Neuron (in vitro differentiated cells): ENCODE data around the gene GNAQ.

Experiments
- H2AFZ ChIP-seq: one replicate; pipeline ENCODE4 v1.6.1; 2013; ENCODE audit warnings: low read depth, mild to moderate bottlenecking, inconsistent platforms, low read length, moderate library complexity
- H3K27me3 ChIP-seq: one replicate; pipeline ENCODE4 v1.6.1; 2013; ENCODE audit warnings: low read length; ENCODE audit not compliant: insufficient read depth
- H3K36me3 ChIP-seq: one replicate; pipeline ENCODE4 v1.6.1; 2013; ENCODE audit warnings: low read length; ENCODE audit not compliant: insufficient read depth
- H3K4me1 ChIP-seq: one replicate; pipeline ENCODE4 v1.6.1; 2013; ENCODE audit warnings: low read length; ENCODE audit not compliant: insufficient read depth
- H3K4me3 ChIP-seq: 2 replicates; pipeline ENCODE4 v1.5.1; 2013; ENCODE audit warnings: mild to moderate bottlenecking, low read length, moderate library complexity
- H3K9me3 ChIP-seq: one replicate; pipeline ENCODE4 v1.6.1; 2013; ENCODE audit warnings: low read length

The GNAQ gene

DNA sequence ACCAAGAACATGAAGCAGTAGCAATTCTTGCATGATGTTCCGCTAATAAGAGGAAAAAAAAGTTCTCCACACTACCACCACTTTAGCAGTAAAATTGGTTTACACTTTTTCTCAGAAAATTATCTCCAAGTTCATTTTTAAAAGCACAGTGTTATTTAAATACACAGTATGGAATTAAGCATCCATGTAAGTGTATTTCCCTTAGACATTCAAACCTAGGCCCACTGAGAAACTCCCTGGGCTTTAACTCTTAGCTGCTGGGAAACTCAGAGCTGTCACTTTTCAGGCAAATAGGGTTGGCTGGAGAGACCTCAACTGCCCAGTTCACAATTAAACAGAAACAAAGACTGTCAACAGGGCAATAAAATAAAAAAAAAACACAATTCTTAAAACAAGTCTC, 2.7 kb downstream of the GNAQ start:
- Histone ChIP-seq H3K27me3 (no peaks in the 10 kb centered on the region), H3K4me3 (peak overlapping the region; percentile 72)

GRCh38 chr9:78026947-78027346, 4.7 kb downstream of the GNAQ start:
- Histone ChIP-seq H3K4me1 (peaks cover 16% of the 10 kb centered on the region), H3K4me3 (no peak overlapping the region), H3K27me3 (no peaks in the 10 kb centered on the region), H3K36me3 (no peaks in the 10 kb centered on the region), H3K9me3 (no peaks in the 10 kb centered on the region), H2AFZ (no peak overlapping the region)

More for the DNA sequence above, 2.7 kb downstream of the GNAQ start:
- H3K9me3 ChIP-seq: no peaks in the 10 kb centered on the region
- H3K36me3 ChIP-seq: no peaks in the 10 kb centered on the region
- no peak overlapping the region for H2AFZ ChIP-seq
- peaks cover 27% of the 10 kb centered on the region for H3K4me1 ChIP-seq

GRCh38 chr9:78026416-78026815, 5.2 kb downstream of the GNAQ start:
- no peaks in the 10 kb centered on the region for H3K9me3 ChIP-seq
- H3K4me3 ChIP-seq: no peak overlapping the region
- H3K4me1 ChIP-seq: peaks cover 16% of the 10 kb centered on the region
- no peak overlapping the region for H2AFZ ChIP-seq
- H3K36me3 ChIP-seq: no peaks in the 10 kb centered on the region
- no peaks in the 10 kb centered on the region for H3K27me3 ChIP-seq

GRCh38 chr9:78025186-78025585, 6.4 kb downstream of the GNAQ start:
- H2AFZ ChIP-seq: no peak overlapping the region
- no peaks in the 10 kb centered on the region for H3K9me3 ChIP-seq
- H3K27me3 ChIP-seq: no peaks in the 10 kb centered on the region
- no peak overlapping the region for H3K4me3 ChIP-seq
- peaks cover 16% of the 10 kb centered on the region for H3K4me1 ChIP-seq
- no peaks in the 10 kb centered on the region for H3K36me3 ChIP-seq

GRCh38 chr9:78023003-78023741, 8.4 kb downstream of the GNAQ start:
- no peak overlapping the region for H3K4me3 ChIP-seq
- no peak overlapping the region for H2AFZ ChIP-seq
- H3K27me3 ChIP-seq: no peaks in the 10 kb centered on the region

DNA sequence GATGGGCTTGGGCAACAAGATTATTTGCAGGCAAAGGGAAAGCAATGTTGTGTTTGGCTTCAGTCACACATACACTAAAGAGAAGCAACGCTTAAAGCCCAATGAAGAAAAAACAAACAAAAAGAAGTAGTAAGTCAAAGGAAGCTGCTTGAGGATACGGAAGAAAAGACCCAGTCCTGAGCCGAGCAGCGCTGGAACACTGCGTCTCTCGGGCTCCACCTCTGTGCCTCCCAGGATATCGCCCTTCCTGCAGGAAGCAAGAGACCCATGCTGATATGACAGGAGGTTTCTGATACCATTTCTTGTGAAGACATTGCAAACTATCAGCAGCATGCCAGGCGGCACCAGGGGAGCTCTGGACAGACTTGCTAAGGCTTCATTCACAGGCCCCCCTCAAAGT, 9.9 kb downstream of the GNAQ start:
- Histone ChIP-seq H3K9me3 (no peaks in the 10 kb centered on the region), H3K36me3 (no peaks in the 10 kb centered on the region), H3K27me3 (no peaks in the 10 kb centered on the region), H2AFZ (no peak overlapping the region), H3K4me3 (no peak overlapping the region), H3K4me1 (peaks cover 2% of the 10 kb centered on the region)

More at GRCh38 chr9:78023003-78023741, 8.4 kb downstream of the GNAQ start:
- Histone ChIP-seq H3K4me1 (peaks cover 2% of the 10 kb centered on the region), H3K36me3 (no peaks in the 10 kb centered on the region), H3K9me3 (no peaks in the 10 kb centered on the region)

DNA sequence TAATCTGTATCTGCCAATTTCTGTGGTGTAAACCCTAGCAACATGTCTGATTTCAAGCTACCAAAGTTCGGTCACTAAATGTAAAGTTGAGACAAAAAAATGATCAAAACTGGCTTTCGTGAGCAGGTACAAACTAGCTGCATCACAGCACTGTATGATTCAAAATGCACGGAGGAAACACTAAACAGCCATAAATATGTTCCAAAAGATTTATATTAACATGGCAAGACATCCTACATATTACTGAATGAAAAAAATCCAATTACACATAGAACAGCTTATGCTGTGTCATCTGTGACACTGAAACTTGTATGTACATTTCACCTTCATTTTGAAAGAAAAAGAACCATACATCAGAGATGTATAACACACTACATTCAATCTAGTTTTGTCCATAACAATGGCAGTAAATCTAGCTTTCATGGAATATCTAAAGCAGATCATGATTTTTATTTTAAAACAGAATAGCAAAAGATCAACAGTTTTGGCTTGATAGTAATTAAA, 14.4 kb downstream of the GNAQ start:
- H3K36me3 ChIP-seq: no peaks in the 10 kb centered on the region
- no peaks in the 10 kb centered on the region for H3K9me3 ChIP-seq
- H3K27me3 ChIP-seq: no peaks in the 10 kb centered on the region
- no peaks in the 10 kb centered on the region for H3K4me1 ChIP-seq
- no peak overlapping the region for H2AFZ ChIP-seq
- no peak overlapping the region for H3K4me3 ChIP-seq

GRCh38 chr9:78015241-78015640, 16.4 kb downstream of the GNAQ start:
- no peaks in the 10 kb centered on the region for H3K27me3 ChIP-seq
- no peaks in the 10 kb centered on the region for H3K9me3 ChIP-seq
- no peak overlapping the region for H2AFZ ChIP-seq
- H3K4me1 ChIP-seq: no peaks in the 10 kb centered on the region
- H3K4me3 ChIP-seq: no peak overlapping the region
- H3K36me3 ChIP-seq: no peaks in the 10 kb centered on the region

DNA sequence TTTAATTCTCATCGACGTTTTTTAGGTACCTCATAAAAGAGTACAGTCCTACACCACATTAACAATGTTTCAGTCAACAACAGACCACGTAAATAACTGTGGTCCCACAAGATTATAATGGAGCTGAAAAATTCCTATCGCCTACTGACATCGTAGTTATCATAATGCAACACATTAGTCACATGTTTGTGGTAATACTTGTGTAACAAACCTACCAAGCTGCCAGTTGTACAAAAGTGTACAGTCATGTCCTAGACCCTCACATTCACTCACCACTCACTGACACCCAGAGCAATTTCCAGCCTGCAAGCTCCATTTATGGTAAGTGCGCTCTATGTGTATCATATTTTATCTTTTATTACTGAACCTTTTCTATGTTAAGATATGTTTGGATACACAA, 16.8 kb downstream of the GNAQ start:
- Histone ChIP-seq H3K4me1 (no peaks in the 10 kb centered on the region), H2AFZ (no peak overlapping the region), H3K27me3 (no peaks in the 10 kb centered on the region), H3K9me3 (no peaks in the 10 kb centered on the region), H3K4me3 (no peak overlapping the region), H3K36me3 (no peaks in the 10 kb centered on the region)

GRCh38 chr9:78013934-78014333, 17.7 kb downstream of the GNAQ start:
- no peaks in the 10 kb centered on the region for H3K27me3 ChIP-seq
- H3K36me3 ChIP-seq: no peaks in the 10 kb centered on the region
- H3K9me3 ChIP-seq: no peaks in the 10 kb centered on the region
- no peak overlapping the region for H2AFZ ChIP-seq
- H3K4me1 ChIP-seq: no peaks in the 10 kb centered on the region
- H3K4me3 ChIP-seq: no peak overlapping the region

- no peaks in the 10 kb centered on the region for H3K9me3 ChIP-seq
- no peaks in the 10 kb centered on the region for H3K36me3 ChIP-seq
- no peaks in the 10 kb centered on the region for H3K27me3 ChIP-seq
- no peak overlapping the region for H3K4me3 ChIP-seq
- no peak overlapping the region for H2AFZ ChIP-seq
- H3K4me1 ChIP-seq: no peaks in the 10 kb centered on the region
These were observed 20.6 kb downstream of the GNAQ start for GRCh38 chr9:78011049-78011448.

DNA sequence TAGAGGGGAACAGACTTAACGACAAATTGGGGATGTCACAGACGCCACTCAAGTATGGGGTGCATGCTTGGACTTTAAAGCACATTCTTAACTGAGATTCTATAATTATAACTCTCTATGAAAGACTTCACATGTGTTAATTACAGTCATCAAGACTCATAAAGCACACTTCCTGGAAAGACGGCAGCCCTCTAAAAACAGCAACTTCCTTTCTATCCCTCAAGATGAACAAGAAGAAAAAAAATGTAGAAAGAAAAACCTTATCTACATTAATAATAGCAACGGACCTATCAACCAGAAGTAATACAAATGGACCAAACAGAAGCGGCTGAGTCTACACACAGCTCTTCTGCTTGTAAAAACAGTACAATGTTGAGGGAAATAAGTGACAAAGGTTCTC, 21.2 kb downstream of the GNAQ start:
- Histone ChIP-seq H3K9me3 (no peaks in the 10 kb centered on the region), H3K4me3 (no peak overlapping the region), H3K4me1 (no peaks in the 10 kb centered on the region), H3K36me3 (no peaks in the 10 kb centered on the region), H2AFZ (no peak overlapping the region), H3K27me3 (no peaks in the 10 kb centered on the region)

- H3K9me3 ChIP-seq: no peaks in the 10 kb centered on the region
These were observed 22.4 kb downstream of the GNAQ start for GRCh38 chr9:78009186-78009585.

DNA sequence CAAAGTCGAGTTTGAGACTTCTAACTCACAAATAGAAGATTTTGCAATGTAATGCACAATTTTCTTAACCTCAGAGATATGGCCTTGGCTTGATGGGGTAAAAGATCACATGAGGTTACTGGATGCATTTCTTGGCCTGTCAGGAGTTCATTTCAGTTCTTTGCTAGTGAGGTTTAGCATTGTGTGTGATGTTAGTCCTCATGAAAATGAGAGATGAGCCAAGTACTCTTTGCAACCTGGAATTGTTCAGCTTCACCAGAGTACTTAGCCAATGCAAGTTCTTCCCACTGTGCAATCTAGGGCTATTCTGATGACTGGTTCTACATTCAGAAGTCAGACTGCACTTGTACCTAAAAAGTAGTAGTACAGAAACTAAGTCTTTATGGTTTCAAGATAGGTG, 24.9 kb downstream of the GNAQ start:
- Histone ChIP-seq H3K4me3 (no peak overlapping the region), H2AFZ (no peak overlapping the region), H3K9me3 (no peaks in the 10 kb centered on the region), H3K27me3 (no peaks in the 10 kb centered on the region), H3K4me1 (no peaks in the 10 kb centered on the region), H3K36me3 (no peaks in the 10 kb centered on the region)

More at GRCh38 chr9:78009186-78009585, 22.4 kb downstream of the GNAQ start:
- H3K36me3 ChIP-seq: no peaks in the 10 kb centered on the region
- no peak overlapping the region for H2AFZ ChIP-seq
- H3K27me3 ChIP-seq: no peaks in the 10 kb centered on the region
- H3K4me1 ChIP-seq: no peaks in the 10 kb centered on the region
- H3K4me3 ChIP-seq: no peak overlapping the region
